WERI-Rb-1 (cell line): ENCODE data around the gene TRAT1.

Experiments
- DNase-seq: peaks from one replicate; pipeline ENCODE4 v3.0.0-alpha.2; 2020
- H3K27ac ChIP-seq: fragments of 250-450 bp; sonication (Bioruptor Pico); 2 replicates; pipeline ENCODE4 v1.5.1; 2020; ENCODE audit warnings: mild to moderate bottlenecking, moderate library complexity
- H3K27me3 ChIP-seq: fragments of 250-450 bp; sonication (Bioruptor Pico); 2 replicates; pipeline ENCODE4 v1.5.1; 2021; ENCODE audit warnings: mild to moderate bottlenecking, low read depth, moderate library complexity; ENCODE audit not compliant: insufficient read depth, severe bottlenecking
- H3K36me3 ChIP-seq: fragments of 250-450 bp; sonication (Bioruptor Pico); 2 replicates; pipeline ENCODE4 v1.5.1; 2020; ENCODE audit warnings: mild to moderate bottlenecking, moderate library complexity
- H3K4me3 ChIP-seq: 2 replicates; pipeline ENCODE4 v1.5.1; 2011; ENCODE audit warnings: low read depth, mild to moderate bottlenecking, control low read depth, low read length
- H3K9me3 ChIP-seq: fragments of 250-450 bp; sonication (Bioruptor Pico); 2 replicates; pipeline ENCODE4 v1.5.1; 2021; ENCODE audit warnings: mild to moderate bottlenecking, moderate library complexity; ENCODE audit not compliant: severe bottlenecking
- TF ChIP-seq, protein P1 (sequence below): IDR thresholded peaks from 2 replicates; pipeline ENCODE4 v1.5.1; 2011; ENCODE audit warnings: low read depth, mild to moderate bottlenecking, control low read depth, inconsistent platforms, low read length

The TRAT1 gene

DNA sequence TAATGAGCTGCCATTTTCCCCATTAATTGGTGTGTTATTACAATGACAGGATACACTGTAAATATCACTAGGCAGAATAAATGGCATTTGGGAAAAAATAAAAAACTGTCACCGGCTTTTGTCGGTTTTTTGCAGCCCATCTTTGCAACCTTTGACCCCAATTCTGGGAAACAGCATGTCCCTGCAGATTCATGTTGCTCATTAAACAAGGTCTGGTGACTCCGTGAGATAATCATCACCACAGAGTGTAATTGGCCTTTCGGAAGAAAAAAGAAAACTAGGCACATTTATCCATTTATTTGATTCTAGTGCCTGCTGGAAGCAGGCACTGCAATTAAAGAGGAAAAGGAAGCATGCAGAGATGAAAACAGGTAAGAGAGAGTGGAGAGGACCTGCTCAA, 64.5 kb downstream of the TRAT1 start:
- DNase-seq: no peak
- Histone ChIP-seq H3K27me3 (no peaks in the 10 kb centered on the region), H3K27ac (no peak overlapping the region), H3K9me3 (no peaks in the 10 kb centered on the region), H3K4me3 (no peak overlapping the region), H3K36me3 (no peaks in the 10 kb centered on the region)
- TF ChIP-seq, protein P1, sequence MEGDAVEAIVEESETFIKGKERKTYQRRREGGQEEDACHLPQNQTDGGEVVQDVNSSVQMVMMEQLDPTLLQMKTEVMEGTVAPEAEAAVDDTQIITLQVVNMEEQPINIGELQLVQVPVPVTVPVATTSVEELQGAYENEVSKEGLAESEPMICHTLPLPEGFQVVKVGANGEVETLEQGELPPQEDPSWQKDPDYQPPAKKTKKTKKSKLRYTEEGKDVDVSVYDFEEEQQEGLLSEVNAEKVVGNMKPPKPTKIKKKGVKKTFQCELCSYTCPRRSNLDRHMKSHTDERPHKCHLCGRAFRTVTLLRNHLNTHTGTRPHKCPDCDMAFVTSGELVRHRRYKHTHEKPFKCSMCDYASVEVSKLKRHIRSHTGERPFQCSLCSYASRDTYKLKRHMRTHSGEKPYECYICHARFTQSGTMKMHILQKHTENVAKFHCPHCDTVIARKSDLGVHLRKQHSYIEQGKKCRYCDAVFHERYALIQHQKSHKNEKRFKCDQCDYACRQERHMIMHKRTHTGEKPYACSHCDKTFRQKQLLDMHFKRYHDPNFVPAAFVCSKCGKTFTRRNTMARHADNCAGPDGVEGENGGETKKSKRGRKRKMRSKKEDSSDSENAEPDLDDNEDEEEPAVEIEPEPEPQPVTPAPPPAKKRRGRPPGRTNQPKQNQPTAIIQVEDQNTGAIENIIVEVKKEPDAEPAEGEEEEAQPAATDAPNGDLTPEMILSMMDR: no peak

DNA sequence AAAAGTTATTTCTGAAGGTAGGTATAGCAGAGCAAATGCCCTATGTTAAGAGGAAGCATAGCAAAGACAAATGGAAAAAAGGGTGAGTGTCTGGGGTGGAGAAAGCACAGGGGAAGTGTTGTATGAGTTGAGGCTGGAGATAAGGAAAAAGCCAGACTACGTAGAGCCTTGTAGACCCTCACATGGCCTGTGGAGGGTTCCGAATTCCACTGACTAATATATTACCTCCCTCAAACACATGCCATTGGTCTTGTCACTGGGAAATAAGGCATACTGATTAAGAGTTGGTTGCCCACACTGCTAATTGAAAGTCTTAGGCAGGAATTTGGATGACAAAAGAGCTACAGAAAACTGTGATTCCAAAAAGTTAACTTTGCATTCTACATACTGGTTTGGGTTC, 65.2 kb downstream of the TRAT1 start:
- no peak for DNase-seq
- H3K36me3 ChIP-seq: no peaks in the 10 kb centered on the region
- TF ChIP-seq, protein P1: no peak
- no peak overlapping the region for H3K27ac ChIP-seq
- no peaks in the 10 kb centered on the region for H3K27me3 ChIP-seq
- H3K9me3 ChIP-seq: no peaks in the 10 kb centered on the region
- no peak overlapping the region for H3K4me3 ChIP-seq

DNA sequence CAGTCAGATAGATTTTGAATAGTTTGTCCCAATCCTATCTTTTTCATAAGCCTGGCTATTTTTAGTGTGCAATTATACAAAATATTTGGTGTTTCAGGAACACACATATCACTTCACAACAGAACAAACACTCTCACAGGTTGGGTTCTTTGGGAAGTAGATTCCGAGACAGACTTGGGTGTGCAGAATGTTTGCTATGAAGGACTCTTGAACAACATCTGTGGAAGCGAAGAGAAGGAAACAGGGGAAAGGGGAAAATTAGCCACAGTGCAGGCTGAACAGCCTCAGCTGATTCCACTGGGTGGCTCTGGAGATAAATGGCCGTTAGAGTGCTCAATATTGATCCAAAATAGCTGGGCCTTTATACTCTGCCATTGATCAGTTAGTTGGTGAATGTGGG, 69.2 kb downstream of the TRAT1 start:
- no peak for DNase-seq
- no peak overlapping the region for H3K27ac ChIP-seq
- H3K9me3 ChIP-seq: no peaks in the 10 kb centered on the region
- no peak overlapping the region for H3K4me3 ChIP-seq
- no peaks in the 10 kb centered on the region for H3K36me3 ChIP-seq
- no peaks in the 10 kb centered on the region for H3K27me3 ChIP-seq
- TF ChIP-seq, protein P1: no peak

DNA sequence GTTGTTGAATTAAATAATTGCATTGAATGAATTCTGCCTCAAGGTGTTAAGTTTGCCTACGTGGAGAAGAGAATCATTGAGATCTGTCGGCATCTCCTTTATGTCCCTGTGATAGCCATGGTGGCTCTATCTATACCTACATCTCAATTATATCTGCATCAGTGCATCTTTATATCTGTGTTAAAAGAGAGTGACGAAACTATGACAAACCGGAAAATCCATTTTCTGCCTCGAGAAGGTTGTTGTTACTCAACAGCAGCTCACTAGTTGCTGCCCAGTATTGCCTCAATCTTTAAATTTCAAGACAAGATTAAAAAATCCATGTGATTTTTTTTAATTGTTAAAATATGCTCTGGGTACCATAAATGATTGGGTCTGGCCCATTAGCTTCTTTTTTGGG, 72.4 kb downstream of the TRAT1 start:
- H3K27me3 ChIP-seq: no peaks in the 10 kb centered on the region
- H3K4me3 ChIP-seq: no peak overlapping the region
- no peak for DNase-seq
- H3K36me3 ChIP-seq: no peaks in the 10 kb centered on the region
- H3K27ac ChIP-seq: no peak overlapping the region
- no peaks in the 10 kb centered on the region for H3K9me3 ChIP-seq
- TF ChIP-seq, protein P1: no peak

DNA sequence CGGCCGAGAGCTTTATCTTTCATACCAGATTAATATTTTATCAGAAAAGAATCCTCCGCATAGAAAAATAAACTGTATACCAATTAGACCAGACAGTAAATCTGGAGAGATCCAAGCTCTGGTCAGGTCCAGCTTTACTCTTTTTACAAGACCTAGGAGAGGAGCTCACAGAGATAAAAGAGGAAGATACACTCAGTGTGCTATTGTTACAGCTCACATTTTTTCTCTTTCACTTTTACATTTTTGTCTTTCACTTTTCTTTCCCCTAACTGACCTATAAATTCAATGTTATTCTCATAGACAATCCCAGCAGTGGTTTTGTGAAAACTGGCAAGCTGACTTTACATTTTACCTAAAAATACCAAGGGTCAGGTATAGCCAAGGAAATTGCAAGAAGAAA, 75.3 kb downstream of the TRAT1 start:
- DNase-seq: no peak

DNA sequence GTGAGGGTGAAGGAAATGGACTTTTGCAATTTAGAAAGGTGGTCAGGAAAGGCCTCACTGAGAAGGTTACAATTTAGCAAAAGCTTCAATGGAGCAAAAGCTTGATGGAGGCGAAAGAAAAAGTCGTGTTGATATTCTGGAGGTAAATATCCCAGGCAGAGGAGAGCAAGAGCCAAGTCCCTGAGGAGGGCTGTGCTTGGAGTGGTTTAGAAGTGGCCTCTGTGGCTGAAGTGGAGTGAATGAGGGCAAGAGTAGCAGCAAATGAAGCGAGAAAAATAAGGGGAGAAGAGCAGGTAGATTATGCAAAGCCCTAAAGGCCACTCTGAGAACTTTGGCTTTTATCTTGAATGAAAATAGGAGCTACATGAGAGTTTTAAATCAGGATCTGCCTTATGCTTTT, 76.9 kb downstream of the TRAT1 start:
- H3K36me3 ChIP-seq: no peaks in the 10 kb centered on the region
- H3K9me3 ChIP-seq: no peaks in the 10 kb centered on the region
- H3K27ac ChIP-seq: no peak overlapping the region
- TF ChIP-seq, protein P1: no peak
- no peak for DNase-seq
- H3K27me3 ChIP-seq: no peaks in the 10 kb centered on the region
- H3K4me3 ChIP-seq: no peak overlapping the region

More for the DNA sequence above, 75.3 kb downstream of the TRAT1 start:
- no peaks in the 10 kb centered on the region for H3K9me3 ChIP-seq
- TF ChIP-seq, protein P1: no peak
- H3K27ac ChIP-seq: no peak overlapping the region
- H3K4me3 ChIP-seq: no peak overlapping the region
- no peaks in the 10 kb centered on the region for H3K27me3 ChIP-seq
- no peaks in the 10 kb centered on the region for H3K36me3 ChIP-seq
